NCI-H2107 treated with DMSO at 0.1 percent for 48 hours (cell line): ENCODE measurements around the gene LRIT1.
"Not testable (repeated sequence)": the region's sequence is repeated elsewhere in the genome, so short reads cannot be mapped to it uniquely, and the experiment has no call there.

Experiments used
- DNase-seq: peaks from one replicate; lab custom pipeline; 2025; ENCODE audit not compliant: unreplicated experiment; lab: John Stamatoyannopoulos, UW

LRIT1 gene, protein sequence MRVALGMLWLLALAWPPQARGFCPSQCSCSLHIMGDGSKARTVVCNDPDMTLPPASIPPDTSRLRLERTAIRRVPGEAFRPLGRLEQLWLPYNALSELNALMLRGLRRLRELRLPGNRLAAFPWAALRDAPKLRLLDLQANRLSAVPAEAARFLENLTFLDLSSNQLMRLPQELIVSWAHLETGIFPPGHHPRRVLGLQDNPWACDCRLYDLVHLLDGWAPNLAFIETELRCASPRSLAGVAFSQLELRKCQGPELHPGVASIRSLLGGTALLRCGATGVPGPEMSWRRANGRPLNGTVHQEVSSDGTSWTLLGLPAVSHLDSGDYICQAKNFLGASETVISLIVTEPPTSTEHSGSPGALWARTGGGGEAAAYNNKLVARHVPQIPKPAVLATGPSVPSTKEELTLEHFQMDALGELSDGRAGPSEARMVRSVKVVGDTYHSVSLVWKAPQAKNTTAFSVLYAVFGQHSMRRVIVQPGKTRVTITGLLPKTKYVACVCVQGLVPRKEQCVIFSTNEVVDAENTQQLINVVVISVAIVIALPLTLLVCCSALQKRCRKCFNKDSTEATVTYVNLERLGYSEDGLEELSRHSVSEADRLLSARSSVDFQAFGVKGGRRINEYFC

DNA sequence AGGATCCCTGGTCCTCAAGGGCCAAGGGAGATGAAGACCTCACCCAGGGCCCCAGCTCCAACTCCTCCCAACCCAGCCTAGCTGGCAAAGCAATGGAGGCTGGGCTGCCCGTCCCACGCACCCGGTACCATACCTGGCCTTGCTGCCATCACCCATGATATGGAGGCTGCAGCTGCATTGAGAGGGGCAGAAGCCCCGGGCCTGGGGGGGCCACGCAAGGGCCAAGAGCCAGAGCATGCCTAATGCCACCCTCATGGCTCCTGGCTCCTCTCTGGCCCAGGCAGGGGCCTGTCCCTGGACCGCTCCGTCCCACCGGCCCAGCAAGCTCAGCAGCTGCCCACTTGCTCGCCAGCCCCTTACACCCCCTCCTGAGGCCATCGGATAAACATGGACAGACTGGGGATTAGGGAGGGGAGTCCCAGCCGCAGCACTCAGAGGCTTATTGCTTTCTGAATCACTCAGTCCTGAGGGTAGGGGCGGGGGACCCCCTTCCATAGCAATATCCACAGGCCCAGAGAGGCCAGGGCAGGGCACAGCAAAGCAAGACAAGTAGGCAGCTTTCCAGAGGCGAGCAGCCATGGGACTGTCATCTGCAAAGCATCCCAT is at the start of gene LRIT1:
Gene LRIT1 (minus strand): TSS at position 362 of the 606 bp plus-strand sequence. CDS start 107 bp downstream, at position 255.
- DNase-seq = no peak

DNA sequence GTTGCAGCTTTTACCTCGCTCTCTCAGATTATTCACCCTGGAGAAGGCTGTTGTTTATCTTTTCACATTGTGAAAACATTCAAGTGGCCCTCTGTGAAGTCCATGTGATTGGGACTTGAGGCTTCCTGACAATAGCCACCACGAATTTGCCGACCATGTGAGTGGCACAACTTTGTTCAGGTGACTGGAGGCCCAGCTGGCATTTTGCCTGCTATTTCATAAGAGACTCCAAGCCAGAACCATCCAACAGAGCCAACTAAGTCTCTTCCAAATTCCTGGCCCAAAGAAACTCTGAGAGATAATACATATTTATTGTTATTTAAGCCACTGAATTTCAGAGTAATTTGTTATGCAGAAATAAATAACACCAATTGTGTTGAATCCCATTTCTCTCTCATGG is 48.9 kb upstream of the LRIT1 start:
- DNase-seq = no peak

DNA sequence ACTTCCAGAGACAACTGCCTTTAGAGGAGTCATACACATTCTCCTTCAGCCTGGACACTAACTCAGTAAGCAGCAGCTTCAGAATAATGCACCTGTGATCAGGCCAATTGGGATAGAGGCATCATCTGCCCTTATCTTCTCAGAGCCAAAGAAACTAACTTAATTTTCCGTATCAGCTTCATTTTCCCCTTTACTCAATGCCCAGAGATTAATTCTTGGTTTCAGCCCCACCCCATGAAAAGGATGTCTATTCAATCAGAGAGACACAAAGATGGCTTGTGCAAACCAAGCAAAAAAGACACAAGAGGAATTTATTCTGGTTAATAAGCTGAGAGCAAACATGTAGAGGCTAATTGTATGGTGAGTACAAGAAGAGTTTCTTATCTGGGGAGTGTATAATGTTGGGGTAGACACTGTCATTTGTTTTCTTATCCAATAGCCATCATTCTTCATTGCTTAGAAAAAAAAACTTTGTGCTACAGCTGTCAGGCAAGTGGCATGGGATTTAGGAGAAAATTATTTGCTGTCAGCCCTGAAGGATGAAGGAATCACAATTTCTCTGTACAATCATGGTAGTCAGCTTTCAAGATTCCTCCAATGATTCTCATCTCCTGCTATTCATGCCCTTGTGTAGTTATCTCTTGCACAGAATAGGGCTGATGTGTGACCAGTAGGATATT is 48.3 kb upstream of the LRIT1 start:
- no peak for DNase-seq

DNA sequence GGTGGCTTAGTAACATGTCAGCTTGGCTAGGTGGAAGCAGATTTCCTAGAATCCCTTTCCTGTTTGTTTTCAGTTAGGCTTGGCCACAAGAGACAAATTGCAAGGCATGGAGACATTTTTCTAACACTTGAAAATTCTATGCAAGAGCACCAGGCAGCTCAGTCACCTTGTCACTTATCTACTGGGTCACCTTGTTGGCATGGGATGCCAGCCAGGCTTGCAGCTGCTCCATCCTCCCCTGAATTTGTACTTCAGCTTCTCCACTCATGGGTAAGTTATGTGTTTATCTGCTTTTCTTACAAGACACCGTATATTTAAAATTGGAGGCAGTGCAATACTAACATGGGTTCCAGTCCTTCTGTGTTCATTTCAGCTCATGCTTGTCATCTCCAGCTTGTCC is 46.8 kb upstream of the LRIT1 start:
- DNase-seq = no peak

DNA sequence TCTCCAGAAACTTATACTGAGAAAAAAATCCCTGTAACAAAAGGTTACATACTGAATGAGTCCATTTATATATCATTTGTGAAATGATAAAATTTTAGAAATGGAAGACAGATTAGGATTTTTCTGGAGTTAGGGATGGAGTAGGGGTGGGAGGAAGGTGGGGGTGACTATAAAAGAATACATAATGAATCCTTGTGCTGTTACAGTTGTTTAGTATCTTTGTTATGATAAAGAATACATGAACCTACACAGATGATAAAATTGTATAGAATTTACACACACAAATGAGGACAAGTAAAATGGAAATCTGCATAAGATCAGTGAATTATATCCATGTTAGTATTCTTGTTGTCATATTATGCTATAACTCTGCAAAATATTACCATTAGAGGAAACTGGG is 45.3 kb upstream of the LRIT1 start:
- no peak for DNase-seq

DNA sequence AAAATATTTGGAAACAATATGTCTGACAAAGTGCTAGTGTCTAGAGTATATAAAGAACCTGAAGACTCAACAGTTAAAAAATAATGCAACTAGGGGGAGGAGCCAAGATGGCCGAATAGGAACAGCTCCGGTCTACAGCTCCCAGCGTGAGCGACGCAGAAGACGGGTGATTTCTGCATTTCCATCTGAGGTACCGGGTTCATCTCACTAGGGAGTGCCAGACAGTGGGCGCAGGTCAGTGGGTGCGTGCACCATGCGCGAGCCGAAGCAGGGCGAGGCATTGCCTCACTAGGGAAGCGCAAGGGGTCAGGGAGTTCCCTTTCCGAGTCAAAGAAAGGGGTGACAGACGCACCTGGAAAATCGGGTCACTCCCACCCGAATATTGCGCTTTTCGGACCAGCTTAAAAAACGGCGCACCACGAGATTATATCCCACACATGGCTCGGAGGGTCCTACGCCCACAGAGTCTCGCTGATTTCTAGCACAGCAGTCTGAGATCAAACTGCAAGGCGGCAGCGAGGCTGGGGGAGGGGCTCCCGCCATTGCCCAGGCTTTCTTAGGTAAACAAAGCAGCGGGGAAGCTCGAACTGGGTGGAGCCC is 38.6 kb upstream of the LRIT1 start:
- DNase-seq = not testable (repeated sequence)

DNA sequence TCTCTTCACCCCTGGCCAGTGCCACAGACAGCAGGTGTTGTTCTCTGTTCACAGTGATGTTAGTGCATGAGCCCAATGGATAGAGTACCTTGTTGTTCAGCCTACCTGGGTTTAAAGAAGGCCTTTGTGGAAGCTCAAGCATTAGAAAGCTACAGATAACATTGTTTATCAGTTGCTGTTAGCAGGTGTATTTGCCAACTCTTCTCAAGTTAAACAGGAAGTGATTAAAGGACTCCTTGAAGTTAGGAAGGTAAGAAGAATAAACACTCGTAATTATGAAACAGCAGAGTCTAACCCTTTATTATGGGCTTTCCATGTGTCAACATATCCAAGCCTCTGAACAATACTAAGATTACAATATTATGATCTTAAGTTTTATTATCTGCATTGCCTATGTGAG is 29.4 kb upstream of the LRIT1 start:
- peak; percentile 63 for DNase-seq

DNA sequence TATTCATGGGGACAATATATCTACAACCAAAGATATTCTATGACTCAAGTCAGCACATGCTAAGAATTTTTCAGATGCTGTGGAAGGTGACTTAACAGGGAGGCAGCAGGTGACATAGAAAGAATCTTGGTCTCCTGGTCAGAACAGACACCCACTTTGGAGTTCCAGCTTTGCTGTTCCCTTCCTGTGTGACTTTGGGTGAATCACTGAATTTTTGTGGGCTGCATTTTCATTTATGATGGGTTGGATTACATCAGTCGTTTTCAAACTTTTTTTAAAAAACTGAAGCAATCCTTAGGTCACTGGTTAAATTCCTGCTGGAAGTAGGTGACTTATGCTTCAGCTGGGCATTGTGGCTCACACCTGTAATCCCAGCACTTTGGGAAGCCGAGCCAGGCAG is 28.4 kb upstream of the LRIT1 start:
- no peak for DNase-seq

DNA sequence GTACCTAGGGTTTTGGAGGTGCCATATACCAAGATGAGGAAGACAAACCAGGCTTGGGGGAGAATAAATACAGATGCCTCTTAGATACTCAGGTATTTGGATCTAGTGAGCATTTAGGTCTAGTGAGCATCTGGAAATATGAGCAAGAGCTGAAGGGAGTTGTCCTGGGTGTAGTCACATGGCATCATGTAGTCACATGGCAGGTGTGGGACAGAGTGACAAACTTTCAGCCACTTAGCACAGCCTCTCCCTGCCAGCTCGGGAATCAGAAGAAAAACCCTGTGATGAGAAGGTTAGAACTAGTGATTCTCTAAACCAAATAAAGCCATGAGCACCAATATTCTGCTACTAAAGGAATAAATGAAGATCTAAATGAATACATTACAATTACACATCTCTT is 27.8 kb upstream of the LRIT1 start:
- no peak for DNase-seq

DNA sequence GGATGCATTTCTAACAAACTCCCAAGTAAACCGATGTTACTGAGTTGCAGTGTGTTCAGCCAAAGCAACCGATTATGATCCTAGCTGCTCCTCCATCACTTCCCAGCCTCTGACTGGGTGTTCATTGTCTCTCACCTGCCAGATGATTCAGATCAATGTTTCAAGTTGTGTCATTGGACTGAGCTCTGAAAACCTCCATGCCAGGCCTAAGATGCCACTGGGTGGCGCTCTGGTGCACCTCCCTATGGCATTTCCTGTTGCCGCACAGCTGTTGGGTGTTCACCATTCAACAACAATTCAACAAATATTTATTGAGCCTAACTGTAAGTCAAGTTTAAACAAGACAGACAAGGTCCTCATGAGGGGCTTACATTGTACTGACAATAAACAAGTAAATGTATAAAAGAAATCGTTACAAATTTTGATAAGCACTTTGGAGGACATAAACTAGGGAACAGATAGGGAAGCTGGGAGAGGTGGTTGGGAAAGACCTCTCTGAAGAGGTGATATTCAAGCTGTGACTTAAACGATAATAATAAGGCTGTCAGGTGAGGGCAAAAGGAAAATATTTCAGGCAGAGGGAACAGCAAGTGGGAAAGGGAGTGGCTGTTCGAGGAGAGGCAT is 26.3 kb upstream of the LRIT1 start:
- DNase-seq = peak; percentile 31

DNA sequence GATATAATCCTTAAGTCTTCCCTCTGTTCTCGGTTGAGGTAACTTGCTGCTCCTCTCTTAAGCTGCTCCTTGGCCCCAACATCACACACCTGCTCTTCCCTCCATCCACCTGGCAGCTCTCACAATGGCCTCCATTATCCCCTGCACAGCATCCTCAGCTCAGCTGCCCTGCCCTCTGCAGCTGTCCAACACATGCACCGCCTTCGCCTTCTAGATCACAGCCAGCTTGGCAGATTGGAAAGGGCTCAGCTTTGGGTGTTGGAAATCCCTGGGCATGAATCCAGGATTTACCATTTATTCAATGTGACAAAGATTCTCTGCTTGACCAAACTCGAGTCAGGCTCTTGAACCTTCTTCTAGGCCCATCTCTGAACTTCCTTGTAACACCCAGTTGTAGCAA is 24.1 kb upstream of the LRIT1 start:
- DNase-seq = peak; percentile 56

DNA sequence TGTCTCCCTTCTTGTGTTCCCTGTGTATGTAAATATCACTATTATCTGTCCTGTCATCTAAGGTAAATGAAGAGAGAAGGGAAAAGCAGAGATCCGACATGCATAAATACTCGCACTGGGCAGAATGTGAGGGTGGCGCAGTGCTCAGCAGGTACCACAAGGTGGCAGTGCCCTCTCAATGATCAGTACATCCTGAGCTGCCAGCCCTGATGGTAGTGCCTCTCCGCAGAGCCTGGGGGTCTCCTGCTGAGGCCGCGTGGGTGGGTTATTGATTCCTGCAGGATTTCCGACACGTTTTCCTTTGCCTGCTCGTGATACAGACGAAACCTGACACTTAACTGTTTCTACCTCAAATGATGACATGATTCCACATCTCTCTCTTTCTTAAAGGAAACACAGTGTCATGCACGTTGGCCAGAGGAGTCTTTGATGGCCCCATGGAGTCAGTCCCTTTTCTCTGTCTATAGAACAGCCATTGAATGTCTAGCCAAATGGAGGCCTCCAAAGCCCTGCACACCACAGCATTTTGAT is 23.3 kb upstream of the LRIT1 start:
- DNase-seq = peak; percentile 46

DNA sequence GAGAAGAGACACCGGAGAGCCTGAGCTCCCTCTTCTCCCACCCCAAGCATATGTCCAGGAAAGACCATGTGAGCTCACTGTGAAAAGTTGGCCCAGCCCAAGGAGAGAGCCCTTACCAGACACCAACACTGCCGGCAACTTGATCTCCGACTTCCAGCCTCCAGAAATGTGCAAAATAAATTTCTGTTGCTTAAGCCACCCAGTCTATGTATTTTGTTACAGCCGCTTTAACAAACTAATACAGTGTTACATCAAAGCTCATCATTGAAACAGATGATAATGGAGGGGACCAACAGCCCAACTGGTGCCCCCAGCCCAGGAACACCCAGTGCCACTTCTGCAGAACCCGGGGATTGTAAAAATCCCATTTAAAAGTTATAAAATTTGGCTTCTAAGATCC is 22.4 kb upstream of the LRIT1 start:
- no peak for DNase-seq

DNA sequence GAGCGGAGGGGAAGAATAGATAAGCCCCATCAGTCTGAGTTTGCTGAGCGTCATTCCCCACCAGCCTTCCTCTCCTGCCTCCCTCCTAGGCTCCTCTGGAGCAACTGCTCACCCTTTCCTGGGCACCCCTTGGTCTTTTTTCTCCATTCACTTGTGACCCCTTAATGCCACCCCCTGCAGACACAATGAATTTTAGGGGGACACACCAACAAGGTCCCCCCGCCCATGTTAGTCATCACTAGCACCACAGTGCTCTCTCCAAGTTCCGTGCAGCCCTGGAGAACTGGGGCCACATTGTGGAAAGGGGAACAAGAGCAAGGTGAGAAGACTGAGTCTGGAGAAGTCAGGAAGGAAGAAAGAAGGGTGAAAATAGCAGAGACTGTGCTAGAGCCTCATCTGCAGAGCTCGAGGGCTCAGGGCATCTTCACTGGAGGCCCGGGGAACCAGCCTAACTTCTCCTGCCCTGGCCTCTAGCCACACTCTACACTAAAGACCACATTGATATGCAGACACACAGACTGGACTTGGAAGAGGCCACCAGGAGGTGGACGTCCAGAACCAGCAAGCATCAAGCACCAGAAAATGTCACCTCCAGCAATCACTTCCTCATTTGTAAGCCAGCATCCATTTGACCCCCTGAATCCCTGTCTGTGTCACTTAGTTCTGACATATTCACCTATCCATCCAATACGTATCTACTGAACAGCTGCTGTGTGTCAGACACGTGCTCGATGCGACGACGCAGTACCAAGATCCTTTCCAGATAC is 21.0 kb upstream of the LRIT1 start:
- DNase-seq = no peak

DNA sequence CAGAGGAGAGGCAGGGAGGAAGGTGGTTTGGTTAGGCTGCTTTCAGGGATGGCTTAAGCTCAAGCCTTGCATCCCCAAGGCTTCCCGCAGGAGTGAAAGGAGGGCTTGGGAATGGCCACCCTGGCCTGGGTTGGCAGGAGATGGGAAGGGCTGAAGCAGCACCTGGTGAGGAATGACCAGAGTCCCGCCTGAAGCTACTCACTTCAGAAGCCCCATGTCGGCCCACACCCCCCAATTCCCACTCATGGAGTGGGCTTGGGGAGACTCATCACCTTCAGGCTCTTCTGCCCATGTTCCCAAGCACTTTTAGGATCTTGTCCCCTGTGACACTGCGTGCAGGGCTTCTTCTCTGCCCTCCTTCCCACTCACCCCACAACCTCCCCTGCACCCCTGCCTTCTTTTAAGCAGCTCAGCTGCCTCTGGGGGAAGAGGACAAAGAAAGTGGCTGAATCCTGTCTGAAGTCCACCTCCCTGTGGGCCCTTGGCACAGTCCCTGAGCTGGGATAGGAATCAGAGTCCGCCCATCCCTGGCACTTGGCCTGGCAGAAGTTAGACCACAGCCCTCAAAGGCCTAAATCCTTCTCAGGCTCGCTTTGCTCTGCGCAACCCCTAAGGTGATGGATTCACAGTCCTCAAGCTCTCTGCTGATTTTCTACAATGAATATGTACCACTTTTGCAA is 20.0 kb upstream of the LRIT1 start:
- DNase-seq = no peak

DNA sequence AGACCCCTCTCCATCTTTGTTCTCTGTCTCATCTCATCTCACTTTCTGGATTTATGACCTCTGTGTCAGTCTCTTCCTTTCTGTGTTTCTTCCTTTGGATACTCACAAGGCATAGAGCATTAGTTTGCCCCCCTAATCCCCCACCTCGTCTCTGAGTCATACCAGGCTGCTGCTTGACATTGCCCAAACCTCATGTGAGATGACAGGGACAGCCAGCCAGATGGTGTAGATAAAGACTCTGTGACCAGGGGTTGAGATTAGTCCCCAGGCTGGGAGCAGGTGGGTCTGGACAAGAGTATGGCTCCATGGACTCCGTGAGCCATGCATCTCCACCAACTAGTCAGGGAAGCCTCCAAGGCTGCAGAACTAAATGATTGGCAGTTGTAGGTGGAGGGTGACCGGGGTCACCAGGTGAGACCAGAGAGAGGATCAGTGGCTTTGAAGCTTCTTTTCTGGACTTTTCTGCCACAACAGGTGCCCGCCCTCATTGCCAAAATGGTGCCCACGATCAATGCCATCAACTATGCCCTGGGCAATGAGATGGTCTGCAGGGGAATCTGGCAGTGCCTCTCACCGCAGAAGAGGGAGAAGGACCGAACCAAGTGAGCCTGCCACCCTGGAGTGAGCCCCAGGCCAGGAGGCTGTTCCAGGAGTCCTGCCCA is 16.8 kb upstream of the LRIT1 start:
- no peak for DNase-seq

DNA sequence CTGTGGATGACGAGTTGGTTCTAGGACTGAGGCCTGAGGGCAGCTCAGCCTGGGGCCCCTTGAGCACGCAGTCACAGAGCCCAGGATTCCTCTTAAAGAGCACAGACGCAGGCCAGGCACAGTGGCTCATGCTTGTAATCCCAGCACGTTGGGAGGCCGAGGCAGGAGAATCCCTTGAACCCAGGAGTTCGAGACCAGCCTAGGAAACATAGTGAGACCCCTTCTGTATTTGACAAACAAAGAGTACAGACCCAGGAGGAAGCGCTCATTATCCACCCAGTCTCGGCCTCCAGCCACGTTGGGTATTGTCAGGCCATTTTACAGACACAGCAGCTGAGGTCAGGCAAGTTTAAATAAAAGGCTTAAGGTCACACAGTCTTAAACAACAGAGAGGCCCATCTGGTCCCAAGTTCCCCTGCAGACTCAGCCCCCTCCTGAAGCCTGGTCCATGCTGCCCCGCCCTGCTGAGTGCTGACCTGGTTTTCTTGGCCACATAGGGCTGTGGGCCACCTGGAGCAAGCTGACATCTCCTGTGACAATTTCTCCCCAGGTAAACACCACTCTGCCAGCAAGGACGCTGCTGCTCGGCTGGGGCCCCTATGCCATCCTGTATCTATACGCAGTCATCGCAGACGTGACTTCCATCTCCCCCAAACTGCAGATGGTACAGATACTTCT is 16.1 kb upstream of the LRIT1 start:
- no peak for DNase-seq
